ENCODE results near the gene CHST9. TPM values are rescaled to one million over a fixed set of nuclear protein-coding genes. Genes with fewer than 3 reads are reported as not detected.

CHST9 gene
- total and polyA plus RNA-seq, 7 donors: 0.12 to 3.1 (median 0.95) TPM; not detected in 1

DNA sequence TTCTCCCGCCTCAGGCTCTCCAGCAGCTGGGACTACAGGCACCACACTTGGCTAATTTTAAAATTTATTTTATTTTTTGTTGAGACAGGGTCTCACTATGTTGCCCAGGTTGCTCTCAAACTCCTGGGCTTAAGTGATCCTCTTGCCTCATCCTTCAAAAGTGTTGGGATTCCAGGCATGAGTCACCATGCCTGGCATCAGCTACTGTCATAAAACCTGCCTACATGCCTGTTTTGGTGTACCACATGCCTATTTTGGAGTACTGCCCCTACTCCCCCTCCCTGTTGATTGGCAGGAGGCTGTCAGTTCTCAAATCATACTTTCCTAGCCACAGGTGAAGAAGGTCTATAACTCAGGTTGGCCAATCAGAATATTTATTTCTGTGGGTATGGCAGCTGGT is 64.0 kb downstream of the CHST9 start:
- Histone ChIP-seq H3K4me1 (no peaks in the 10 kb centered on the region), H3K27me3 (no peaks in the 10 kb centered on the region), H3K27ac (no peak overlapping the region), H3K36me3 (no peaks in the 10 kb centered on the region), H3K9me3 (no peaks in the 10 kb centered on the region), H3K4me3 (no peak overlapping the region)
- WGBS, 2 donors: 72 to 96% methylated on average over 1 of the region's 1 CpG
- no peak for DNase-seq
- TF ChIP-seq EP300 (IDR thresholded peaks at IDR 0.05) (no peak), POLR2AphosphoS5 (IDR thresholded peaks at IDR 0.05) (no peak), POLR2A (IDR thresholded peaks at IDR 0.05) (no peak)
- TF ChIP-seq, protein P1, sequence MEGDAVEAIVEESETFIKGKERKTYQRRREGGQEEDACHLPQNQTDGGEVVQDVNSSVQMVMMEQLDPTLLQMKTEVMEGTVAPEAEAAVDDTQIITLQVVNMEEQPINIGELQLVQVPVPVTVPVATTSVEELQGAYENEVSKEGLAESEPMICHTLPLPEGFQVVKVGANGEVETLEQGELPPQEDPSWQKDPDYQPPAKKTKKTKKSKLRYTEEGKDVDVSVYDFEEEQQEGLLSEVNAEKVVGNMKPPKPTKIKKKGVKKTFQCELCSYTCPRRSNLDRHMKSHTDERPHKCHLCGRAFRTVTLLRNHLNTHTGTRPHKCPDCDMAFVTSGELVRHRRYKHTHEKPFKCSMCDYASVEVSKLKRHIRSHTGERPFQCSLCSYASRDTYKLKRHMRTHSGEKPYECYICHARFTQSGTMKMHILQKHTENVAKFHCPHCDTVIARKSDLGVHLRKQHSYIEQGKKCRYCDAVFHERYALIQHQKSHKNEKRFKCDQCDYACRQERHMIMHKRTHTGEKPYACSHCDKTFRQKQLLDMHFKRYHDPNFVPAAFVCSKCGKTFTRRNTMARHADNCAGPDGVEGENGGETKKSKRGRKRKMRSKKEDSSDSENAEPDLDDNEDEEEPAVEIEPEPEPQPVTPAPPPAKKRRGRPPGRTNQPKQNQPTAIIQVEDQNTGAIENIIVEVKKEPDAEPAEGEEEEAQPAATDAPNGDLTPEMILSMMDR (IDR thresholded peaks at IDR 0.05): no peak
- intact Hi-C loops (cut with DNase I): no loop called here

DNA sequence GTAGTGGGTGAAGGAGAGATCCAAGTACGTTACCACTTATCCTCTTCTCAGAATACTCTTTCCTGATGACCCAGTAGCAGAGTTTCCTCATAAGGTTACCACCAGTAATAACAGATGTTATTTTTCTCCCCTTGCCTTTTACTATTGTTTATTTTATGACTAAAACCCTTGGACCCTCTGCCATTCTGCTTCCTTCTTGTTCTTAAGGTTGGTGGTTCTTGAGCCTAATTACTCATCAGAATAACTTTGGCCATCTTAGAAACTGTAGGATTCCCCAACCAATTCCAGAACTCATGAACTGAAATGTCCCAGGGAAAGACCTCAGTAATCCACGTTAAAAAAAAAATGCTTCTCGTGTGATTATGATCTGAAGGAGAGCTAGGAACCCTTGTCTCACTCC is 64.9 kb downstream of the CHST9 start:
- Histone ChIP-seq H3K36me3 (no peaks in the 10 kb centered on the region), H3K4me1 (no peaks in the 10 kb centered on the region), H3K9me3 (no peaks in the 10 kb centered on the region), H3K27ac (no peak overlapping the region), H3K27me3 (no peaks in the 10 kb centered on the region), H3K4me3 (no peak overlapping the region)
- 67 to 77% methylated on average over 3 of the region's 3 CpGs for WGBS, 2 donors
- no peak for DNase-seq
- intact Hi-C loops (cut with DNase I): no loop called here
- TF ChIP-seq, protein P1 (IDR thresholded peaks at IDR 0.05): no peak
- TF ChIP-seq POLR2AphosphoS5 (IDR thresholded peaks at IDR 0.05) (no peak), EP300 (IDR thresholded peaks at IDR 0.05) (no peak), POLR2A (IDR thresholded peaks at IDR 0.05) (no peak)

DNA sequence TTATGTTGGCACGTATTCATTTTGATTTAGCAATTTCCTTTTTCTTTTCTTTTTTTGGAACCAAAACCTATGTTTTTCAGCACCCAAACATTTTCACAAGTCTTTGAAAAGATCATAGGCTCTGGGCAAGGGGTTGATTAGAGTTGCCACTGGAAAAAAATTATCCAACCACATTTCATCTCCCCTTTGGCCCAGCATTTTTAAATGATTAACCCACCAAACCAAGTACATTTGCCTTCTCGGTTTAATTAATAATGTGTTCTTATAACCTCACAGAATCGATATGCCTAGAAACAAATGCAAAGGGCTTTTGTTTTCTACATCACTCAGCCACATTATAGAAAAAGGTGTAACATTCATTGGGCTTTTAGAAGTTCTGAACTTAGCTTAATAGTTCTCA is 66.1 kb downstream of the CHST9 start:
- Histone ChIP-seq H3K27ac (no peak overlapping the region), H3K4me3 (no peak overlapping the region), H3K9me3 (no peaks in the 10 kb centered on the region), H3K4me1 (no peaks in the 10 kb centered on the region), H3K27me3 (no peaks in the 10 kb centered on the region), H3K36me3 (no peaks in the 10 kb centered on the region)
- WGBS, 2 donors: 69 to 87% methylated on average over 3 of the region's 3 CpGs
- no peak for DNase-seq
- intact Hi-C loops (cut with DNase I): no loop called here
- TF ChIP-seq, protein P1 (IDR thresholded peaks at IDR 0.05): no peak
- TF ChIP-seq POLR2A (IDR thresholded peaks at IDR 0.05): no peak
- TF ChIP-seq EP300 (IDR thresholded peaks at IDR 0.05): no peak
- no peak for TF ChIP-seq POLR2AphosphoS5 (IDR thresholded peaks at IDR 0.05)

DNA sequence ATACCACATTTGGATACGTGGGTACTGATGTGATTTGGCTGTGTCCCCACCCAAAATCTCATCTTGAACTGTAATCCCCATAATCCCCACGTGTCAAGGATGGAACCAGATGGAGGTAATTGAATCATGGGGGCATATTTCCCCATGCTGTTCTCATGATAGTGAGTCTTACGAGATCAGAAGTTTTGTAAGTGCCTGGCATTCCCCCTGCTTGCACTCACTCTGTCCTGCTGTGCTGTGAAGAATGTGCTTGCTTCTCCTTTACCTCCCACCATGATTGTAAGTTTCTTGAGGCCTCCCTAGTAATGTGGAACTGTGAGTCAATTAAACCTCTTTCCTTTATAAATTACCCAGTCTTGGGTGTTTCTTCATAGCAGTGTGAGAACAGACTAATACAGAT is 70.3 kb downstream of the CHST9 start:
- WGBS, 2 donors: 42 to 65% methylated on average over 3 of the region's 3 CpGs

DNA sequence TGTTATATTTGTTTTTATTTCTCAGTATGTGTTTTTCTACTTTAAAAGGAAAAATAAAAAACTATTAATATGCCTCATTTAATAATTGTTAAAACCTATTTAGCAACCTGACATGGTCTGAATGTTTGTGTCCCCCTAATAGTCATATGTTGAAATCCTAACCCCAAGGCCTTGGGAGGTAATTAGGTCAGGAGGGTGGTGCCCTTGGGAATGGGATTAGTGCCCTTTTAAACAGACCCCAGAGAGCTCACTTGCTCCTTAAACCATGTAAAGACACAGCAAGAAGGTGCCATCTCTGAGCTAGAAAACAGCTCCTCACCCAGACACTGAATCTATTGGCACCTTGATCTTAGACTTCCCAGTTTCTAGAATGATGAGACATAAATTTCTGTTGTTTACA is 71.8 kb downstream of the CHST9 start:
- Histone ChIP-seq H3K4me3 (no peak overlapping the region), H3K27me3 (no peaks in the 10 kb centered on the region), H3K4me1 (no peaks in the 10 kb centered on the region), H3K27ac (no peak overlapping the region), H3K9me3 (no peaks in the 10 kb centered on the region), H3K36me3 (no peaks in the 10 kb centered on the region)
- intact Hi-C loops (cut with DNase I): no loop called here
- DNase-seq: no peak
- no peak for TF ChIP-seq POLR2AphosphoS5 (IDR thresholded peaks at IDR 0.05)

More for the DNA sequence above, 70.3 kb downstream of the CHST9 start:
- H3K4me3 ChIP-seq: no peak overlapping the region
- H3K4me1 ChIP-seq: no peaks in the 10 kb centered on the region
- intact Hi-C loops (cut with DNase I): no loop called here
- DNase-seq: no peak
- no peaks in the 10 kb centered on the region for H3K27me3 ChIP-seq
- no peaks in the 10 kb centered on the region for H3K9me3 ChIP-seq
- TF ChIP-seq POLR2AphosphoS5 (IDR thresholded peaks at IDR 0.05): no peak
- TF ChIP-seq EP300 (IDR thresholded peaks at IDR 0.05): no peak
- TF ChIP-seq, protein P1 (IDR thresholded peaks at IDR 0.05): no peak
- no peak for TF ChIP-seq POLR2A (IDR thresholded peaks at IDR 0.05)
- H3K36me3 ChIP-seq: no peaks in the 10 kb centered on the region
- H3K27ac ChIP-seq: no peak overlapping the region

Measured in sigmoid colon (tissue), 7 donors.